GM21723 (cell line): ENCODE measurements around the gene FAR1.
"Not testable (repeated sequence)": the region's sequence is repeated elsewhere in the genome, so short reads cannot be mapped to it uniquely, and the experiment has no call there.

Source experiments
- ATAC-seq: cut with Tn5 transposase; IDR thresholded peaks from one replicate; pipeline ENCODE4 v1.9.1; 2021; ENCODE audit warnings: mild to moderate bottlenecking, moderate library complexity; ENCODE audit not compliant: unreplicated experiment

FAR1 gene

GRCh38 chr11:13702071-13702470 lies 33.6 kb downstream of the FAR1 start:
- no peak for ATAC-seq

DNA sequence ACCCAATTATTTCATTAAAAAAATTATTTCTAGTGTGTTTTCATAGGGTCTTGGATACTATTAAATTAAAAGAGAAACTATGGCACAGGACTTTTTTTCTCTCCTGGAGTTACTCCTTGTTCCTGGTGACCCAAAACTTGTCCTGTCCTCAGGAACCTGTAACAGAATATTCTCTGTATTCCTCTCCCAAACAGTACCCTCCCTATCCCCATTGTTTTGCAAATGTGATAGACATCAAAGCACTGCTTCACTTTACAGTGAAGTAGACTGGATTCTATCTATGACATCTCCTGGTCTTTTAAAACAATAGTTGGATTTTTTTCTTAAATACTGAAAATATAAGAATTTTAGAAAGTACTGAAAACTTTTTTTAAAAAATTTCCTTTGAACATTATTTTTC lies 37.2 kb downstream of the FAR1 start:
- ATAC-seq = no peak

DNA sequence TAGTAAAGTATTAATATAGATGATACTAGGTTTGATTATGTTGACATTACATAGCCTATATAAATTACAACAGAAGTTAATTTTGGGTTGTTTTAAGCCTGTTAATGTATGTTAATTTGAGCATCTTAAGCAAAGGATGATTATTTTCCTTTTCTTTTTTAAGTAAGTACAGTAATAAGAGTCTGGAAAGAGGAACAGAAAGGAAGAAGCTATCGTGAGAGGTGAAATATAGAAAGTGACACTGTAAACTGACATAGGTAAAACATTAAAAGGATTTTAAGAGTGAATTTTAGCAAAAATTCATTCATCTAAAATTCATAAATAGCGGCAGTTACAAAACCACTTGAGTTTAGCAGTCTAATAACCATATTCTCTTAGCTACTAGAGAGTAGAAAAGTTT lies 45.5 kb downstream of the FAR1 start:
- no peak for ATAC-seq

GRCh38 chr11:13717331-13717730 lies 48.9 kb downstream of the FAR1 start:
- no peak for ATAC-seq

- ATAC-seq = no peak
These were observed 49.9 kb downstream of the FAR1 start for GRCh38 chr11:13718394-13718793.

- ATAC-seq = no peak
These were observed 52.5 kb downstream of the FAR1 start for GRCh38 chr11:13720940-13721339.

GRCh38 chr11:13721760-13722159 lies 53.3 kb downstream of the FAR1 start:
- ATAC-seq = no peak

DNA sequence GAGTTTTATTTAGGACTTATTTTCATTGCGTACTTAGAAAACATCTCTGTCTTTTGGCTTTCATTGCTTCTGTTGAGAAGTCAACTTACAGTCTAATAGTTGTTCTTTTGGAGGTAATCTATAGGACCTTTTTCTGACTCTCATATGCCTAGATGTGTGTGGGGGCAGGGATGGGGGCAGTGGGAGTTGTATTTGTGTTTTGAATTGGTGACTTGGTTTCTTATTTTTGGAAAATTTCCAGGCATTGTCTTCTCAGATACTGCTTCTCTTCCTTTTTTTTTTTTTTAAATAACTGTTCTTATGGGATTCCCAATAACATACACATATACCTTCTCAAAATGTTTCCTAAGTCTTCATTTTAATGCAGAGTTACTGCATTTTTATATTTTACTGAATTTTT lies 58.0 kb downstream of the FAR1 start:
- no peak for ATAC-seq

GRCh38 chr11:13728076-13728475 lies 59.6 kb downstream of the FAR1 start:
- no peak for ATAC-seq

DNA sequence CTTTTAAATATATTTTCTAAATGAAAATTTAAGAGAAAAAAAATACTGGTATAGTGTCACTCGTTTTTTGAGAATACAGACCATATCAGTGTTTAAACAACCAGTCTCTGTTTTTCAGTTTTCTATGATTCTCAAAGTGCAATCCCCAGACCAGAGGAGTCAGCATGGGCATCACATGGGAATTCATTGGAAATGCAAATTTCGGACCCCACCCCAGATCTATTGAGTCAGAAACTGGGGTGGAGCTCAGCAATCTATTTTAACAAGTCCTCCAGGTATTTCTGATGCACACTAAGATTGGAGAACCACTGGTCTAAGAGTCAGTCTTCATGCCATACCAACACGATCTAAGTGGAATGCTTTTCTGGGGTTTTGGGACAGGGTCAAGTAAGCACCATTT lies 66.1 kb downstream of the FAR1 start:
- no peak for ATAC-seq

DNA sequence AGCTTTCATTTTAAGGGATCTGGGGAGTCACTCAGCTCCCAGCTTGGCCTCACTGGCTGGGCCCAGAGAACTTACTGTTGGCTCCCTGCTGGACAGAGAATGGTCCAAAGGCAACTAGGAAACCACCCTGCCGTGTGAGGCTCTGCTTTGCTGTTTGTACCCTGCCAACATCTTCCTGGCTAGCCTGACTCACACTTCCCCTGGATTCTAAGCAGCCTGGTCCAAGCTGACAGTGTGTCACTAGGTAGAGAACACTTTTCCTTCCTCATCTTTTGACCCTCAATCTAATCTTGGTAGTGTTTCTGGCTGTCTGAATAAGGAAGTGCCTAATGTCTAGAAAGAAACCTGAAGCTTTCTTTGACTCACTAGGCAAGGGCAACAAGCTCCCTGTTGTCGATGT lies 76.7 kb downstream of the FAR1 start:
- ATAC-seq = no peak

DNA sequence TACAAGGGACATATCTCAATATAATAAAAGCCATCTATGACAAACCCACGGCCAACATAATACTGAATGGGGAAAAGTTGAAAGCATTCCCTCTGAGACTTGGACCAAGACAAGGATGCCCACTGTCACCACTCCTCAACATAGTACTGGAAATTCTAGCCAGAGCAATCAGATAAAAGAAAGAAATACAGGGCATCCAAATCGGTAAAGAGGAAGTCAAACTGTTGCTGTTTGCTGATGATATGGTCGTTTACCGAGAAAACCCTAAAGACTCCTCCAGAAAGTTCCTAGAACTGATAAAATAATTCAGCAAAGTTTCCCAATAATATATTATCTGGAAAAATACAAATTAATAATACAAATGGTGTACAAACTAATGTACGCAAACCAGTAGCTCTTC lies 84.8 kb downstream of the FAR1 start:
- not testable (repeated sequence) for ATAC-seq

- ATAC-seq = no peak
These were observed 90.6 kb downstream of the FAR1 start for GRCh38 chr11:13759050-13759449.

- ATAC-seq = no peak
These were observed 91.6 kb downstream of the FAR1 start for GRCh38 chr11:13760115-13760514.

DNA sequence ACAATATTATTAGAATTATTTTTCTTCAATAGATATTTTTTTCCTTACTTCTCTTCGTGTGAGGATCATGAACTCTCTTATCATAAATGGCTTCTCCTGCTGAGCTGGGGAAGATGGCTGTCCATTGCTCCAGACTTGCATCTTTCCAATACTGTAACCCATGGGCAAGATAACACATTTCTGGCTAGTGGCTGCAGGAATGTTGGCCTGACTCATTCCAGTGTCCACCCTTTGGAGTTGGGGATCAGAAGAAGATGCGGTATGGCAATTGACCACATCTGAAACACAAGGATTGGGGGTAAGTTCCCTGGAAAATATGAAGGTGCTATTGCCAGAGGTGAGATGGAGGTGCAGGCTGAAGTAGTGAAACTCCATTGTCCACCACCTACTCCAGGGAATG lies 92.8 kb downstream of the FAR1 start:
- no peak for ATAC-seq

- ATAC-seq = no peak
These were observed 93.2 kb downstream of the FAR1 start for GRCh38 chr11:13761716-13762115.

GRCh38 chr11:13762718-13763117 lies 94.2 kb downstream of the FAR1 start:
- ATAC-seq = no peak

GRCh38 chr11:13763341-13763740 lies 94.9 kb downstream of the FAR1 start:
- ATAC-seq = no peak

DNA sequence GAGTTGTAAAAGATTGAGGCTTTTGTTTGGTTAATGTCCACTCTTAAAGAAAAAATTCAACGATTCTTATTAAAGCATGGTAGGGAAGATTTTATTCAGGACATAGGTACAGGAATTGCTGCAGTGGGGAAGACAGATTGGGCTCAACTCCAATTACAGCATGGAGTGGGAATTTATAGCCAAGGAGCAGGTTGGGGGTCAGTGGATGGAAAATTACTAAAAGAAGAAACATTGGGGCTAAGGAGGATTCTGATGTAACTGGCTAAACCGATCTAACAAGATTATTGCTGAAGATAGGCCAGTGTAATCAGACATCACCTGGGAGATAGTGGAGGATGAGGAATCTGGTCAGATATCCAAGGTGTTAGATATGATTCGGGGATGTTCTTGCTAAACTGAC lies 97.4 kb downstream of the FAR1 start:
- no peak for ATAC-seq

DNA sequence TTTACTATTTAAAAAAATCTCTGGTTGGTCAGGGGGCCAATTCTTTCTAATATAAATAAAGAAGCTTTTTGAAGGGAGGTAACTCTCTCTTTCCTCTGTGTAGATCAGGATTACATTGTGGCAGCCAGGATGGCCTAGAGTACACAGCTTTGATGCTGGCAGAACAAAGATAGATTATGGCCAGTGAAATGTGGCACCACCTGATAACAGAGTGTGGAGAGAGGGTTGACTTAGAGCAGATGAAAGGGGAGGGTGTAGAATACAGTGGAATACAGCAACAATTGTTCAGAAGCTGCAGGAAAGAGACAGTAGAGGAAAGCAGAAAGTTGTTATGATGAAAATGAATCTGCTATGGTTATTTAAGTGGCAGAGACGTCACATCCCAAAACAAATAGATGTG lies 99.0 kb downstream of the FAR1 start:
- ATAC-seq = no peak

GRCh38 chr11:13769188-13769587 lies 100.7 kb downstream of the FAR1 start:
- no peak for ATAC-seq

DNA sequence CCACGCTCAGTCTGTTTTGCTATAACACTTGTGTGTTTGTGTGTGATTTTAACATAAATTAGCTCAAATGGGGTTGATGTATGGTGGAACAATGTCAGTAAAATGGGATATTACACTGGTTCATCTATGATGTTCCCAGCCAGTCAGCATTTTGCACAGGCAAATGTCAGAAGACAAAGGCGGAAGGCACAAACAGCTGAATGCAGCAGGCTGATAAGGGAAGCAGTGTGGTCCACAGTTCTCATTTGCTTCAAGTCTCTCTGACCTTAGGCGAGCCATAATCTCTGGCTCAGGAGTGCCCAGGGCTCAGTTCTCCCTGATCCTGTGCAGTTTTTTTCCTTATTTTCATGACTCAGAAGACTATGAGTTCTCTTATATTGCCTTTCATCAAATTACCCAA lies 102.7 kb downstream of the FAR1 start:
- ATAC-seq = no peak

DNA sequence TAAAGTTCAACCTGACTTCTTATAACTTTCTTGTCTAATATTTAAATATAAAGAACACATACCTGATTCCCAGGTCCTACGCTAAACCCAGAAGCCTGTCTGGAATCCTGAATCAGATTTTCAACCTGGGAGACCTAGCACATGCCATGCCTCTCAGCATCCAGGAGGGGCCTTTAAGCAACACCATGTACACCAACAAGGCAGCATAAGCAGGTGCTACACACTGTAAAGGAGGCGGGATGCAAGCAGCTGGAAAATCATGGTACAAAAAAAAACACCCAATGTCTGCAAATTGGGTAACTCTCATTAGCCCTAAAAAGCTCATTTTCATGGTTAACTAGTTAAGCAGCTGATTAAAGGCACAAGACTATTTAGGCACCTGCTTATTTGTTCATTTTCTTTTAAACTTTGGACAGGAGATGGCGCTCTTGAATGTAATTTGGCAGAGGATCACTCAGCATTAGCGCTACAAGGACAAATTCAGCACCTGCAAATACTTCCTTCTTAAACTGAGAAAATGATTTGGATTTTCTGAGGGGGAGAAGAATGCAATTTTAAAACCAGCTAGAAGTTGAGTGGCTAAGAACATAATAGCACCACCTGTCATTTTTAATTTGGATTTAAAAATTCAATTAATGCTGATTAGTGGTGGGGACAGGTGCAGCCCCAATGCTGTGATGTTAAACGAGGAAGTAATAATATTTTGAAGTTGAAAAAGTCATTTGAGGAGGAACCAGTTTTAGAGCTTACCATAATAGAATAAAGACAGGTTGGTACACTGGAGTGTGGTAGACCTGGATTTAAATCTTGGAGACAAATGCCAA lies 104.0 kb downstream of the FAR1 start:
- ATAC-seq = peak; percentile 77
